ENCODE measurements around the gene MGLL. TPM values are rescaled to one million over a fixed set of nuclear protein-coding genes. Genes with fewer than 3 reads are reported as not detected.

The MGLL gene
- total RNA-seq, 4 donors from 2014 or later = 36.7 to 146 (median 73.5) TPM

- intact Hi-C loops (cut with DNase I) = no loop called here
- peaks cover 0 to 19% (median 6%) of the 10 kb centered on the region in 3 donors for H3K9me3 ChIP-seq
- peaks cover 0 to 19% (median 0%) of the 10 kb centered on the region in 3 donors for H3K36me3 ChIP-seq
- H3K4me3 ChIP-seq = no peak overlapping the region
- no peak for TF ChIP-seq POLR2A (IDR thresholded peaks at IDR 0.05)
- TF ChIP-seq CTCF (IDR thresholded peaks at IDR 0.05) = no peak
- no peaks in the 10 kb centered on the region for H3K27me3 ChIP-seq
- H3K4me1 ChIP-seq = peaks cover 12 to 40% (median 24%) of the 10 kb centered on the region in 3 donors
- H3K27ac ChIP-seq = no peak overlapping the region
- 85 to 86% methylated on average over 3 to 5 of the region's 5 CpGs for whole genome bisulfite sequencing, 2 donors
- no peak for DNase-seq
Measured at GRCh38 chr3:127772273-127772672, 50.0 kb downstream of the MGLL start.

- H3K4me1 ChIP-seq = peaks cover 12 to 36% (median 24%) of the 10 kb centered on the region in 3 donors
- H3K27me3 ChIP-seq = no peaks in the 10 kb centered on the region
- 86% methylated on average over 7 of the region's 7 CpGs for WGBS, 2 donors
- intact Hi-C loops (cut with DNase I) = no loop called here
- TF ChIP-seq CTCF (IDR thresholded peaks at IDR 0.05) (no peak), POLR2A (IDR thresholded peaks at IDR 0.05) (no peak)
- no peak for DNase-seq
- peaks cover 0 to 17% (median 6%) of the 10 kb centered on the region in 3 donors for H3K9me3 ChIP-seq
- peaks cover 0 to 15% (median 0%) of the 10 kb centered on the region in 3 donors for H3K36me3 ChIP-seq
- H3K27ac ChIP-seq = no peak overlapping the region
- H3K4me3 ChIP-seq = no peak overlapping the region
Measured at GRCh38 chr3:127771746-127772145, 50.6 kb downstream of the MGLL start.

- Histone ChIP-seq H3K4me3 (no peak overlapping the region), H3K27ac (no peak overlapping the region), H3K9me3 (peaks cover 0 to 17% (median 6%) of the 10 kb centered on the region in 3 donors), H3K27me3 (no peaks in the 10 kb centered on the region), H3K36me3 (peaks cover 0 to 17% (median 0%) of the 10 kb centered on the region in 3 donors), H3K4me1 (peaks cover 9 to 27% (median 16%) of the 10 kb centered on the region in 3 donors)
- TF ChIP-seq CTCF (IDR thresholded peaks at IDR 0.05) = no peak
- TF ChIP-seq POLR2A (IDR thresholded peaks at IDR 0.05) = no peak
- intact Hi-C loops (cut with DNase I) = no loop called here
- 74 to 78% methylated on average over 6 of the region's 6 CpGs for WGBS, 2 donors
- no peak for DNase-seq
Measured at GRCh38 chr3:127770671-127771355, 51.5 kb downstream of the MGLL start.

- 83 to 99% methylated on average over 10 of the region's 13 CpGs for WGBS, 2 donors
- TF ChIP-seq CTCF (IDR thresholded peaks at IDR 0.05) (no peak), POLR2A (IDR thresholded peaks at IDR 0.05) (no peak)
- Histone ChIP-seq H3K27ac (peak overlapping the region in 2 of 4 donors; percentile 11 to 39), H3K36me3 (peaks cover 0 to 17% (median 0%) of the 10 kb centered on the region in 3 donors), H3K4me3 (no peak overlapping the region), H3K9me3 (peaks cover 0 to 17% (median 6%) of the 10 kb centered on the region in 3 donors), H3K4me1 (peaks cover 0 to 16% (median 5%) of the 10 kb centered on the region in 3 donors), H3K27me3 (no peaks in the 10 kb centered on the region)
- DNase-seq = no peak
- intact Hi-C loops (cut with DNase I) = no loop called here
Measured at GRCh38 chr3:127769284-127770081, 52.8 kb downstream of the MGLL start.

Measured in esophagus squamous epithelium (tissue), 5 donors.